MCF 10A (cell line): ENCODE data around the gene LBP. TPM values are rescaled to one million over a fixed set of nuclear protein-coding genes. Genes with fewer than 3 reads are reported as not detected.

Source experiments
- BruUV-seq: library from RNA; stranded (reverse); fragments of 400-500 nt; replicated peaks from 2 replicates; lab custom pipeline; 2021; lab: Mats Ljungman, UMichigan
- CTCF ChIA-PET: fragments of 300-600 bp; sonication (Branson Sonifier 250); formaldehyde crosslinking; extraction: SDS; loops from one replicate; lab custom pipeline; 2021; ENCODE audit warnings: antibody characterized with exemption, inconsistent platforms; lab: Yijun Ruan, JAX
- POLR2A ChIA-PET: fragments of 300-600, 350-650 bp; sonication (Branson Sonifier 250); formaldehyde crosslinking; extraction: SDS; loops from one replicate; lab custom pipeline; 2020; ENCODE audit warnings: antibody characterized with exemption, inconsistent platforms; lab: Yijun Ruan, JAX
- DNase-seq: peaks from one replicate; pipeline ENCODE4 v3.0.0-alpha.2; 2018; ENCODE audit not compliant: unreplicated experiment
- H3K27ac Mint-ChIP-seq: one replicate; pipeline ENCODE4 v1.8.0; 2022; ENCODE audit warnings: mild to moderate bottlenecking, low read depth, mixed read lengths; ENCODE audit not compliant: unreplicated experiment
- H3K27me3 Mint-ChIP-seq: one replicate; pipeline ENCODE4 v1.8.0; 2022; ENCODE audit warnings: mixed read lengths; ENCODE audit not compliant: insufficient read depth, unreplicated experiment
- H3K36me3 Mint-ChIP-seq: one replicate; pipeline ENCODE4 v1.8.0; 2022; ENCODE audit warnings: mild to moderate bottlenecking, moderate library complexity, mixed read lengths; ENCODE audit not compliant: insufficient read depth, unreplicated experiment
- H3K4me1 Mint-ChIP-seq: one replicate; pipeline ENCODE4 v1.8.0; 2022; ENCODE audit warnings: mixed read lengths; ENCODE audit not compliant: insufficient read depth, unreplicated experiment
- H3K4me3 Mint-ChIP-seq: one replicate; pipeline ENCODE4 v1.8.0; 2022; ENCODE audit warnings: mild to moderate bottlenecking, moderate library complexity, mixed read lengths; ENCODE audit not compliant: unreplicated experiment
- H3K9me3 Mint-ChIP-seq: one replicate; pipeline ENCODE4 v1.8.0; 2022; ENCODE audit warnings: mixed read lengths; ENCODE audit not compliant: unreplicated experiment
- intact Hi-C: fragments of 100-400 bp; cut with micrococcal nuclease; formaldehyde crosslinking; loops from 2 replicates; pipeline ENCODE4 v1.14.1; 2022
- total RNA-seq: library from RNA; stranded (reverse); gene quantifications from 2 replicates; pipeline ENCODE4 v1.2.3, GENCODE V29; 2022
- TF ChIP-seq, protein P1 (sequence below): fragments of 200-600 bp; IDR thresholded peaks from one replicate; pipeline ENCODE4 v1.8.0; 2022; ENCODE audit warnings: antibody characterized with exemption, mild to moderate bottlenecking; ENCODE audit not compliant: unreplicated experiment

LBP gene
- total RNA-seq, 1 experiment from 2014 or later, result not detected

- CTCF ChIA-PET, result interaction anchor here (0.6 kb wide), 1 partner anchor 121 kb away, joined by 4 read pairs; no protein-coding TSS in a partner anchor
- Mint-ChIP-seq H3K4me1 (no peaks in the 10 kb centered on the region), H3K27ac (no peak overlapping the region), H3K4me3 (no peak overlapping the region), H3K36me3 (no peaks in the 10 kb centered on the region), H3K9me3 (no peaks in the 10 kb centered on the region), H3K27me3 (peaks cover 11% of the 10 kb centered on the region)
- intact Hi-C loops, result no loop called here
- POLR2A ChIA-PET, result no interaction called here
- TF ChIP-seq, protein P1, sequence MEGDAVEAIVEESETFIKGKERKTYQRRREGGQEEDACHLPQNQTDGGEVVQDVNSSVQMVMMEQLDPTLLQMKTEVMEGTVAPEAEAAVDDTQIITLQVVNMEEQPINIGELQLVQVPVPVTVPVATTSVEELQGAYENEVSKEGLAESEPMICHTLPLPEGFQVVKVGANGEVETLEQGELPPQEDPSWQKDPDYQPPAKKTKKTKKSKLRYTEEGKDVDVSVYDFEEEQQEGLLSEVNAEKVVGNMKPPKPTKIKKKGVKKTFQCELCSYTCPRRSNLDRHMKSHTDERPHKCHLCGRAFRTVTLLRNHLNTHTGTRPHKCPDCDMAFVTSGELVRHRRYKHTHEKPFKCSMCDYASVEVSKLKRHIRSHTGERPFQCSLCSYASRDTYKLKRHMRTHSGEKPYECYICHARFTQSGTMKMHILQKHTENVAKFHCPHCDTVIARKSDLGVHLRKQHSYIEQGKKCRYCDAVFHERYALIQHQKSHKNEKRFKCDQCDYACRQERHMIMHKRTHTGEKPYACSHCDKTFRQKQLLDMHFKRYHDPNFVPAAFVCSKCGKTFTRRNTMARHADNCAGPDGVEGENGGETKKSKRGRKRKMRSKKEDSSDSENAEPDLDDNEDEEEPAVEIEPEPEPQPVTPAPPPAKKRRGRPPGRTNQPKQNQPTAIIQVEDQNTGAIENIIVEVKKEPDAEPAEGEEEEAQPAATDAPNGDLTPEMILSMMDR, result no peak
- DNase-seq, result no peak
- no TSS peak for BruUV-seq
These were observed 2.8 kb upstream of the LBP start for GRCh38 chr20:38343311-38344106.

DNA sequence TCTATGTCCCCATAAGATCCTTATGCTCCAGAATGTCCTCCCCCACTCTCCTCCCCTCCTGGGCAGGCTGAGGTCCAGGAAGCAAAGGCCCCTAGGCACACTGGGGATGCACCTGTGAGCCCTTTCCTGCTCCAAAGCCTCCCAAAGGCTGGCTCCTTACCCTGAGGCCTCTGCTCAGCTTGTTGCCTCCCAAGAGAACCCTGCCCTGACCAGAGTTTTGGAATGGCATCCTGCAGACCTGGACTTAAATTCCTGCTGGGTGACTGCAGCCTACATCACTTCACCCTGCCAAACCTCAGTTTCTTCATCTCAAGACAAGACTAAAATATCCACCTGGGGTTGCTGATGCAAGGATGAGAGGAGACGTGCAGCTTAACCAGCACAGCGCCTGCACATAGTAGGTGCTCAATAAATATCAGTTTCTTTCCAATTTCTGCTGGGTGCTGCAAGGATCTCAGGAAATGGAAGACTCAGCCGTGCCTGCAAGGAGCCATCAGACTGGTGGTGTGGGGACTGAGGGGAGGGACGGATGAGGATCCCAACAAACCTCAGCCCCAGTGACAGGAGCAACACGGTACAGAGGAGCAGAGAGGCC lies 2.1 kb upstream of the LBP start:
- POLR2A ChIA-PET, result no interaction called here
- Mint-ChIP-seq H3K4me3 (no peak overlapping the region), H3K36me3 (no peaks in the 10 kb centered on the region), H3K9me3 (no peaks in the 10 kb centered on the region), H3K27ac (no peak overlapping the region), H3K4me1 (no peaks in the 10 kb centered on the region), H3K27me3 (peaks cover 18% of the 10 kb centered on the region)
- BruUV-seq, result no TSS peak
- intact Hi-C loops, result no loop called here
- TF ChIP-seq, protein P1, result no peak
- CTCF ChIA-PET, result interaction anchor here (0.6 kb wide), 1 partner anchor 121 kb away, joined by 4 read pairs; no protein-coding TSS in a partner anchor
- DNase-seq, result no peak

GRCh38 chr20:38345643-38346042 lies 639 bp upstream of the LBP start:
- BruUV-seq, result no TSS peak
- DNase-seq, result no peak
- Mint-ChIP-seq H3K27ac (no peak overlapping the region), H3K9me3 (no peaks in the 10 kb centered on the region), H3K4me3 (no peak overlapping the region), H3K36me3 (no peaks in the 10 kb centered on the region), H3K27me3 (peaks cover 28% of the 10 kb centered on the region), H3K4me1 (no peaks in the 10 kb centered on the region)
- intact Hi-C loops, result no loop called here
- ChIA-PET CTCF (interaction anchor here (0.6 to 1.2 kb wide), 2 partner anchors 8 to 12 kb away, joined by 3 to 5 read pairs; no protein-coding TSS in a partner anchor), POLR2A (no interaction called here)
- TF ChIP-seq, protein P1, result no peak

- ChIA-PET CTCF (interaction anchor here (0.7 to 1.1 kb wide), 3 partner anchors 10 to 1017 kb away, joined by 3 to 4 read pairs (median 3); no protein-coding TSS in a partner anchor), POLR2A (no interaction called here)
- H3K27me3 Mint-ChIP-seq, result peaks cover 28% of the 10 kb centered on the region
- no peak for DNase-seq
- TF ChIP-seq, protein P1, result no peak
- no peak overlapping the region for H3K27ac Mint-ChIP-seq
- no peaks in the 10 kb centered on the region for H3K36me3 Mint-ChIP-seq
- no peaks in the 10 kb centered on the region for H3K9me3 Mint-ChIP-seq
- intact Hi-C loops, result no loop called here
- no peak overlapping the region for H3K4me3 Mint-ChIP-seq
- BruUV-seq, result no TSS peak
- no peaks in the 10 kb centered on the region for H3K4me1 Mint-ChIP-seq
These were observed 459 bp downstream of the LBP start for GRCh38 chr20:38346741-38347140.
